Mammary epithelial cell (primary cell): ENCODE measurements around the gene IL11.

Source experiments
- CTCF ChIP-seq, 2 donors: IDR thresholded peaks in 1 of 2; conservative IDR thresholded peaks in 1 of 2; 2 replicates each; pipeline ENCODE4 v1.5.1; 2011 to 2012; ENCODE audit warnings: inconsistent platforms in 2 of 2, low read length in 2 of 2, mild to moderate bottlenecking in 2 of 2, control low read depth in 1 of 2, low read depth in 1 of 2; ENCODE audit not compliant: insufficient read depth in 1 of 2; ENCODE audit errors: extremely low read depth in 1 of 2
- EZH2 ChIP-seq: IDR thresholded peaks from 2 replicates; pipeline ENCODE4 v1.6.1; 2012; ENCODE audit warnings: low read length, inconsistent platforms, borderline replicate concordance

- TF ChIP-seq CTCF (conservative IDR thresholded peaks at IDR 0.05 in 1 of 2, IDR thresholded peaks at IDR 0.05 in 1 of 2; ENCODE audit: extremely low read depth in 1 of 2, insufficient read depth in 1 of 2, low read depth in 1 of 2, low read length in 2 of 2) (no peak), EZH2 (no peak)
These were observed 14.9 kb upstream of the IL11 start for GRCh38 chr19:55384920-55385723.
